Measurements from ENCODE around the gene TTC7B.

Gene TTC7B

DNA sequence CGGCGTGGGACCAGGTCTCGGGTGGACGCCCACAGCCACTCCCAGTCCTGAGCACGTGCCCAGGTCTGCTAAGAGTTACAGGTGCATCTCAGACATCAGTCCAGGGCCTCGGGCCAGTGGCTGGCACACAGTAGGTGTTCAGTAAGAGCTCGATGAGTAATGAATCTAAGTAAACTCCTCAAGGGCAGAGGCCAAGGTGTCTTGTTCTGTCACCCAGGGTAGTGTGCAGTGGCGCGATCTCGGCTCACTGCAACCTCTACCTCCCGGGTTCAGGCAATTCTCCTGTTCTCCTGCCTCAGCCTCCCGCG is 11.2 kb downstream of the TTC7B start:
- DNase-seq, result no peak

DNA sequence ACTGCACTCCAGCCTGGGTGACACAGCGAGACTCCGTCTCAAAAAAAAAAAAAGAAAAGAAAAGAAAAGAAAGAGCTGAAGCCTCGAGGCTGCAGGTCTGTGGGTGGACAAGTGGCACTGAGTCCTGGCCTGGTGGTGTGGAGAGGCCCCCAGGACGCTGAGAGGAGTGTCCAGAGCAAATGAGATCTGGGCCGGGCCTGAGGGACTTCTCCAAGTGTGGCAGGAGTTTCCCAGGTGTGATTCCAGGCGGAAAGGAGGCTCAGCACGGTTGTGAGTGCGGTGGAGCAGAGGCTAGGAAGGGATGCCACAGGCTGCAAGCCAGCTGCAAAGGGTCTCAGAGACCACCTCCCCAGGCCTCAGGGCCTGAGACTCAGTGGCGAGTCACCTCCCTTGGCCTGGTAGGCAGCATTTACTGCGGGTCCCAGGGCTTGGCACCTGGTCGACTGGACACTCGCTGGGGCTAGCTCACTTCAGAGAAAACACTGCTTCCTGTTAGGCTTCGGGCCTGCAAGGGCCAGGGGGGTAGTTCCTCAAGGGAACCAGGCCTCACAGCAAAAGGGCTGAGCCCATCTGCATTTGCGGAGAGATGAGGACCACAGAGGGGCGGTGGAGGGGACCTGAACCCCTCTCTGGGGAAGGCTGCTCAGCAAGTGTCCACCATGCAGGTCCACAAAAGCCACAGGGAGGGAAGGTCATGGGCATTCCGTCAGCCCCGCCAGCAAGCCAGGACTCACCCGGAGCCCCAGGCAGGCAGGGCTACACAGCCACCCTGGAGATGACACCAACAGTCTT is 11.7 kb downstream of the TTC7B start:
- DNase-seq, result no peak

DNA sequence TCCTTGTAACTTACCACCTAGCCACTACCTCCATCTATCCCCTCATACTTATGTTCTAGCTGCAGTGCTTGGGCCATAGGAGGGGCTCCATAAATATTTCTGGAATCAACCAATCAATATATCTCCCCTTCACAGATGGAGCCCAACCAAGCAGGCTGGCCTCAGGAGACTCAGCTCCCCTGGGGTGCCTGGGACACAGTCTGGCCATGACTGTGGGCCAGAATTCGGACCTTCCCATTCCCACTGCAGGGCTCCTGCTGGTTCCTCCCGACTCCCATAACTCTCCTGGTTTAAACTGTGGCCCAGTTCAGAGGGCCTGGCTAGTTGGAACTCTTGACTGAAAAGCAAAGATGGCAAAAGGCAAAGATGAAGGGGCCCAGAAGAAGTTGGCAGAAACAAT is 13.0 kb downstream of the TTC7B start:
- no peak for DNase-seq

DNA sequence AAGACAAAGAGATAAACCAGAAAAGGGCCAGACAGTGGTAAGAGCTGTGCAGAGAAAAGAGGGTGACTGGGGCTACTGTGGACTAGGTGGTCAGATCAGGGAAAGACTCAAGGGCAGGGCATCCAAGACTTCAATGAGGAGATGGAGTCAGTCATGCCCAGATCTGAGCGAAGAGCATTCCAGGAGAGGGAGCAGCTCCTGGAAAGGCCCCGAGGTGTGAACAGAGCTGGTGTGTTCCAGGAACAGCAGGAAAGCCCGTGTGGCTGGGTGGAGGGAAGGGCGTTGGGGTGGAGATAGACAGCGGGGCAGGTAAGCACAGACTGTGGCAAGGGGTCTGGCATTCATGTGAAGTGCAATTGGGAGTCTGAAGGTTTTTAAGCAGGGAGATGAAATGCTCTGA is 16.8 kb downstream of the TTC7B start:
- no peak for DNase-seq

DNA sequence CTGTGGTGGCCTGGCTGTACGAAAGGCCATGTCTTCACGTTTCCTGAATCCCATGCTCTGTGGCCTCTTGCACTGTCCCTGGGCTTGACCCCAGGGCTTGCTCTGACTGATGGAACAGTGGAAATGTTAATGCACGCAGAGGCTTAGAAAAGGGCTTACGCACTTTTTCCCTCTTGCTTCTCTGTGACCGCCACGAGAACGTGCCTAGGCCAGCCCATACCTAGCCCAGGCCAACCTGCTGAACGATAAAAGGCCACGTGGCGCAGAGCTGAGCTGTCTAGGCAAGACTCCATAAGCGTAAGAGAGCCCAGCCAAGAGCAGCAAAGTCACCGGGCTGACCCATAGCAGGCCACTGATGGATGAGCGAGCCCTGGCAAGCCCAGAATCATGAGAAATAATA is 18.3 kb downstream of the TTC7B start:
- DNase-seq, result no peak

DNA sequence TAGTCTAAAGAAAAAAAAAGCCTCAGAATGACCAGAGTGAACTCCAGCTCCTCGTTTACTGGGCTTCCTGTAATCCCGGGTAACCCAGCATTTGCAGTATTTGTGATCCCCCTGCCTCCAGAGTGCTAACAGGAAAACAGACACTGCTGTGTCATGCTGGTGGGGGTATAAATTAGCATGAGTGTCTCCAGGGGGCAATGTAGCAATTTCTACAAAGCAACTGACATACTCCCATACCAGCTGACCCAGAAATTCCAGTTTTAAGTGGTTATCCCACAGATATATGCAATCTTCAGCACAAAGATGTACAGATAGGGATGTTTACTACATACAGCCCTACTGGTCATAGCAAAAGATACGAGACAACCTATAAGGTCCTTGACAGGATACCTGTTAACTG is 18.8 kb downstream of the TTC7B start:
- no peak for DNase-seq

DNA sequence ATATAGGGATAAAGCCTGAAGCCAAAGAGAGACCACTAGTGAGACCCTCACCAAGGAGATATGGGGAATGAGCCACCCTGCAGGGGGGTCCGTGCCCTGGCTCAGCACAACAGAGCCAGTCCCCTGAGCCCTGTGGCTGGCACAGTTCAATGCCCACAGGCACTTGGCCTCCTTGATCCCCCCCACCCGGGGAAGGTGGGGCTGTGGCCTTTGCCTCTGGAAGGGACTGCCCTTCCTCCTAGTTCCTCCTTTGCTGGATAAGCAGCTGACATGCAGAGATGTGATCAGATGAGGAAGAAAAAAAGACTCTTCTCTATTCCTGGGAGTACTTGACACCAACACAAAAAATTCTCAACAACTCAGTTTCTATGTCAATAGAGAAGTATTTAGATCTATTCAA is 19.9 kb downstream of the TTC7B start:
- no peak for DNase-seq

DNA sequence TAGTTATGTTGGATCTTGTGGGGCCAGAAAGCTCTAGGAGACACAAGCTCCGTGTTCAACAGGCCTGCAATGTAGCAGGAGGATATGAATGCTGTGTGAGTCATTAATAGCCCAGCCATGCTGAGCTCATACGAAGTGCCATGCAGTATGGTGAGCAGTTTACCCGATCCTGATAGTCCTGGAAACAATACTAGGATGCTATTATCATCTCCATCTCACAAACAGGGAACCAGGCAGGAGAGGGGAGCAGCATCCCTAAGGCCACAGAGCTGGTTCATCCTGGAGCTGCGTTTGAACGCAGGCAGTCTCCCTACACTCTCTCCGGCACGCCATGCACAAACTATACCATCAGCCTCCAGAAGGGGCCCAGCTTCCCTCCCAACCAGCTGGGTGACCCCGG is 20.5 kb downstream of the TTC7B start:
- DNase-seq, result no peak

DNA sequence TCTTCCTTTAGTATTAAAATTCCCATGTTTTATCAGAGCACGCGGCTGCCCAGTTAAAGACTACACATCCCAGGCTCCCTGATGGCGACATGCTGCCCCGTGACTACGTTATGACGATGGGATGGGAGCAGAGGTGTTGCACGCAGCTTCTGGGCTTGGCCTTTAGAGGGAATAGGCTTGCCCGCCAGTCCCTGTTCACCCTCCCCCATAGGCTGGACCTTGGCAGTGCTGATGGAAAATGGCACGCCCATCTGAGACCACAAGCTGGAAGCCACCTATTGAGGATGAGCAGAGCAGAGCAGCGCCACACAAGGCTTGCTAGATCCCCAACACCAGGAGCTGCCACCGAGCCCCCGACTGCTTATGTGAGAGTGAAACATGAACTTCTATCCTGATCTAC is 24.7 kb downstream of the TTC7B start:
- DNase-seq, result no peak

DNA sequence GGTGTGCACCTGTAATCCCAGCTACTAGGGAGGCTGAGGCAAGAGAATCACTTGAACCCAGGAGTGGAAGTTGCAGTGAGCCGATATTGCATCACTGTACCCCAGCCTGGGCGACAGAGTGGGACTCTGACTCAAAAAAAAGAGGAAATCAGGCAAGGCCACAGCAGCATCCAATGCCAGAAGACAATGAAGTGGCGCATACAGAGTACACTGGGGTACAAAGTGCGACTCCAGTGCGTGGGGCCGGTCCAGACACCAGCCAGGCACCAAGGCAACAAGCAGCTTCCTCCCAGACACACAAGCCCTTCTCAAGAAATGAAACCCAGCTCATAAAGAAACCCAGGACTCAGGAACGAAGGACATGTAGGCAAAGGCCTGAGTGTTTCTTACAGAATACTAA is 28.2 kb downstream of the TTC7B start:
- no peak for DNase-seq

DNA sequence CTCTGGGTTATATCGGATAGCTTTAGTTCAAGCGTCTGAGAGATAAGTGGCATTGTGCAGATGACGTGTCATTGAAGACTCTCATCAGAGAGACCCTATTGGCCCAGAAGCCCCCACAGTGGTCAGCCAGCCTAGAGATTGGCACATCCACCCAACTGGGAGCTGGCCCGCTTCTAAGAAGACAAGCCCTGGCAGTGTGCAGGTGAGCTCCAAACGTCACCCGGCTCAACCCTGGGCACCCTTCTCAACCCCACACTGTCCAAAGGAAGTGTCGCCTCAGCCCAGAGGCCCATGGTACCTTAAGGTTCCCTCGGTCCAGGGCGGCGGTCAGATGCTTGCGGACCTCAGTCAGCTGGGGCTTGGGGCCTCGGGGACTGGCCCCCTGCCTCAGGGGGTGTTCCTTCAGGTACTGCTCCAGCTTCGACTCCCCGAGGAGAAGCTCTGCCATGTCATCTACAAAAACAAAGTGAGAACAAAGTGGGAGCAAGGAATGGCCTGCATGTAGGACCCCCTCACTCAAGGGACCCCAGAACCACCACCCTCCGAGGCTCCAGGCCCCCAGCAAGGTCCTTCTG is 30.3 kb downstream of the TTC7B start:
- no peak for DNase-seq

DNA sequence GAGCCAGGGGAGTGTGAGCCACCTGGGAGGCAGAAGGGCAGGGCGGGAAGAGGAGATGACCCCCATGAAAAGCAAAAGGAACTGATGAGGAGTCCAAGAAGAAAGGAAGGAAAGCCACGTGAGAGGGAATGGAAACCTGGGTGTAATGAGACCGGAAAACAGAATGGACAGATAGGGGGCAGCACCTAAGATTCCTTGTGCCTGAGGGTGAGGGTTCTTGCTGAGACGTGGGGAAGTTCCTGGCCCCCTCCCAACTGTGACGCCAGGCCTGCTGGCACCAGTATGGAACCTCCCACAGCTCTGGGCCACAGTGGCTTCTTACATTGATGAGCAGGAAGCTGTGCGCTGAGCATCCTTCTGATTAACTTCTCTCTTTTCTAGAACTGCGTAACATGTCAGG is 30.8 kb downstream of the TTC7B start:
- no peak for DNase-seq

DNA sequence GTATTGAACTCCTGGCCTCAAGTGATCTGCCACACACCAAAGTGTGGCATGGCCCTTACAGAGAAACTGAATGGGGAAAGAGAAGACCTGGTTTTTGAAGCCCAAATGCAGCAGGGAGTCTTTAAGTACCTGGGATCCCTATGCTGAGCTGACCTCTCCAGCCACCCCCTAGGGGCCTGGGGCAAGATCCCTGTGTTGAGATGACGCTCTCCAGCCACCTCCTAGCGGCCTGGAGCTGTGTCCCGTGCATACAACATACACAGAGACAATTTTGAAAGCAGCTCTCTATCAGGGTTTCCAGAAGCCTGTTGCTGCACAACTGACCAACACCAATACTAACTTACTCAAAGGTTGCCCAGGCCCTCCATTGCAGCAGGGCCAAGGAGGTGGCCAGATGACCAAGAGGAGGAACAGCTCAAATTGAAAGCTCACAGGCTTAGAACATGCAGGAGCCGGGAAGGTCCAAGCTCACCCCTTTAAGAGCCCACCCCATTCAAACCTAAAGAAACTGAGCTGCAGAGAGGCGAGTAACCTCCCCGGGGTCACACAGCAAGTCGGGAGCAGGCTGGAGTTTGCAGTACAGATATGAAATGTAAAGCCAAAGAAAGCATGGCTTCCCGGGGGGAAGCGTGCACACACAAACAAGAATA is 31.5 kb downstream of the TTC7B start:
- no peak for DNase-seq

DNA sequence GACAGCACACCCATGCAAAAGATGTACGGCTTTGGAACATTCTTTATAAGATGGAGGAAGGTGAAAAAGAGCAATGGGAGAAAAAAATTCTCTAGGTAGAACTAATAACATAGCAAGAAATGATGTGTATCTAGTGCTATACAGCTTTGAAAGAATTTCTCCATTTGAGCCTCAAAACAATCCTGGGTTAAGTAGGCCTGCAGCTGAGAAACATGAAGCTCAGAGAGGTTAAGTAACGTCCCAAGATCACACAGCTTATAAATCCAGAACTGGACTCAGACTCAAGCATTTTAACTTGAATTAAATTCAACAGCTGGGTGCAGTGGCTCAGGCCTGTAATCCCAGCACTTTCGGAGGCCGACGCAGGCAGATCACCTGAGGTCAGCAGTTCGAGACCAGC is 32.9 kb downstream of the TTC7B start:
- no peak for DNase-seq

DNA sequence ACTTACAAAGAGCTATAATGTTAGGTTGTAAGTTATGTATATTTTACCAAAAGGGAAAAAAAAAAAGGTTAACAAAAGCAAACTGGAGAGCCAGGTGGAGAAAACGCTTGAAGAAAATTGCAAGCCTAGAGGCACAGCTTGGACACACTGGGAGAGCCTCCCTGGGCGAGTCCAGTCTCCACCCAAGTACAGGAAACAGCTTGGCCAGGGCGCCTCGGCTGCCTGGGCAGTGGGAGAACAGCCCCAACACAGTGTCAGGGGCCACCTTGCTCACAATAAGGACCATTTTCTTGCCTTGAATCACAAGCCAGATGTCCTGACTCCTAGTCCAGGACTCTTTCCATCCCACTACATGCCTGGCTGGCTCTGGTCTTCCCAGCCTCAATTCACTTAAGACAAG is 33.3 kb downstream of the TTC7B start:
- no peak for DNase-seq

DNA sequence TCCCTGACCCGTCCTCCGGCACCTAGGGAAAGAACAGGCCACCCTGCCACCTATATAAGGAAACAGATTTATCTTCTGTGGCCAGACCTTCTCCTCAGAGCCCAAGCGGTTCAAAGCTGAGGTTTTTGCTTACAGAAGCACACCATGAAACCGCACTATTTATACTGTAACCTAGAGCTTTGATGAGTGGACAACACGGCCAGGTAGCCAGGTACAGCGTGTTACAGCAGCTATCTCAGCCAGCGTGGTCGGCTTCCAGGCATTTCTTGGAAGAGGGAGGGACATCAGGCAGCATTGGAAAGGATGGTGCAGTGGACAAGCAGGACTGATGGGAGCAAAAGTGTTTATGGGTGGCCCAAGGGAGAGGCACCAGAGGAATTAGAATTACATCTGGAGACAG is 34.4 kb downstream of the TTC7B start:
- no peak for DNase-seq

DNA sequence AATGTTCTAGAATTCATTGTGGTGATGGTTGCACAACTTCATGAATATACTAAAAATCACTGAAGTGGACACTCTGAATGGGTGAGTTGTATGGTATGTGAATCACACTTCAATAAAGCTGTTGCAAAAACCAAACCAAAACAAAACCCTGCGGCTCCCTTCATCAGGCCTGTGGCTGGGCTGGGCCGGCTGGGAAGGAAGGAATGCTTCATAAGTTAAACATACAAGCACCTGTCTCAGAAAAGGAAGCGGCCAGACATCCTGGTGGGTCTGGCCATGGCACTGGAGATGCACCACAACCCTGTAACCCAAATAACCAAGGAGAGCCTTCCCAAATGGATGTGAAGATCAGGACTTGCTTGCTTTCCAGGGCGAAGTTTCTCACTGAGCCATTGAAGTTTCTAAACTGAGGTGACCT is 34.9 kb downstream of the TTC7B start:
- no peak for DNase-seq

DNA sequence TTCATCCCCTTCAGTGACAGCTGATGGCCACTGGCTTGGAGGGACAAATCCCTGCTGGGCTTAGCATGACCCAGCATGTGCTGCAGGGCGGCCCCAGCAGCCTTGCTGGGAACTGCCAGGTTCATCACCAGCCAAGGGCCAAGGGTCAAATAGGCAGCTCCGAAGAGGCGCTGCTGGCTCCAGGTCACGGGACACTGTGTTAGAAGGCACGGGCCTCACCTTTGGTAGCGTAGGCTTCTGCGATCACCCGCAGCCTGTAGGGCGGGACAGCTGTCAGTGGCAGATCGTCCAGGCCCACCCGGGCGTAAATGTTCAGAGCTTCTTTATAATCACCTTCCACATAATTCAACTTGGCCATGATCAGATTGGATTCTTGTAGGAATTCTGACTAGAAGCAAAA is 35.7 kb downstream of the TTC7B start:
- DNase-seq, result no peak

DNA sequence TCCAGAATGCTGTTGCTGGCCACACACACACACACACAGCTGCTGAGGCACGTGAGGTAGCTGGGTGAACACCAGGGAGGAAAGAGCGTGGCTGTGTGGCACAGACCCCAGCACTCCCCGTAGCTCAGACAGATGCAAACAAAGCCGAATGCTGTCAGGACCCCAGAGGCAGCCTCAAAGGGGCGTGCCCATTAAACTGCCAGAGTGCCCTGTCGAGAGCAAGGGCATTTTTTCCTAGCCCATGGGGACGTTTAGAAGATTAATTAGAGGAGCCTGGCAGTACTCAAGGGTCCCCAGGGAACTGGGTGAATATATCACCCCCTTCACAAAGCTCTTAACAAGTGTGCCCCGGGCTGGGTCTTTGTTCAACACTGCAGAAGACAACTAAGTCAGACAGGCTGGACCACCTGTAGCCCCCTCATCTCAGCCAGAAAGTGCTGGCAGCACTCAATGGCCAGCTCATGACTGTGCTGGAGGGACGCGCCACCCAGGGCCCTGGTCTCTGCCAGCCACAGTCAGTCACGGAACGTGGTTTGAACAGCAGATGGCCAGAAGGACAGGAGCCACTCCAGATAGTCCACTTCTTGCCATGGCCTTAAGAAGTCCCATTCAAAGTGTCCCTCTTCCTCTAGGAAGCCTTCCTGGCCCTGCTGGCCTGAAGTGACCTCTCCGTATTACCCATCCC is 37.5 kb downstream of the TTC7B start:
- peak in 1 of 3 experiments; percentile 36 for DNase-seq

DNA sequence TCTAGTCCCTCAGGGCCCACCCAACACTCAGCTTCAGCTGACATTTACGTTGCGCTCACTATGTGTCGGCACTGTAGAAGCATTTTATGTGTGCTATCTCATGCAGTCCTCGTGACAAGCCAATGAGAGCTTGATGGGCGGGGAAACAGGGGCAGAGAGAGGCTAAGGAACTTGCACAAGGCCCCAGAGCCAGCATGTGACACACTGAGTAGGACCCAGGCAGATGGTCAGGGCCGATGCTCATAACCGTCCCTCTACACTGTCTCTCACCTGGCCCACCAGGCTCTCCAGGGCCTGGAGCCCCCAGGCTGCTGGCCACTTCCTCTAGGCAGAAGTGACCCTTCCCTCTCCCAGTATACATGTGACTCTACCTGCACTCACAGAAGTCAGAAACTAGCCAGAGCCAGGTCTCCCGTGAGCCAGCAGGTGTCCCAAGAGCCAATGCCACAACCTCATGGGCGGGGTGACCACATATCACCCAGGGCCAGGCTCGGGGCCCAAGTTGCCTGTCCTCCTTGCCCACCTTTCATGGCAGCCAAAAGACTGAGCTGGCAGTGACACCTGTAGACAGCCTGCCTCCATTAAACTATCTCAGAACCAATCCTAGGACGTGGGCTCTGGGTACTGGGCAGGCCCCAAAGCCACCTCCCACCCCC is 38.3 kb downstream of the TTC7B start:
- no peak for DNase-seq

DNA sequence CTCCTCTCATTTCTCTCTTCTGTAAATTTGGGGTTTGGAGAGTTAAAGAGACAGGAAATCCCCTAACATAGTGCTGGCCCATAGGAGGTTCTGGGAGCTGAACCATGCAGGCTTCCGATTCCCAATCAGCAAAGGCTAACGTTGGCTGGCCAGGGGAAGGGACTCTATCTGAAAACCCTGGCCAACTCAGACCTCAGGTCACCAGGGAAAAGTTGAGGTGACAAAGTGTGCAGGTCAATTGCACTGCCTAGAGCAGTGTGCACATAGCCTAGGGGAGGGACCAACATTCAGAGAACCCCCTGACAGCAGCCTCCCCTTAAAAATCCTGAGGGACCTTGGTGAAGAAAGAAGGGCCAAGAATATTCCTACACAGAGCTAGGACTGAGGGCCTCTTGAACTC is 38.9 kb downstream of the TTC7B start:
- no peak for DNase-seq

DNA sequence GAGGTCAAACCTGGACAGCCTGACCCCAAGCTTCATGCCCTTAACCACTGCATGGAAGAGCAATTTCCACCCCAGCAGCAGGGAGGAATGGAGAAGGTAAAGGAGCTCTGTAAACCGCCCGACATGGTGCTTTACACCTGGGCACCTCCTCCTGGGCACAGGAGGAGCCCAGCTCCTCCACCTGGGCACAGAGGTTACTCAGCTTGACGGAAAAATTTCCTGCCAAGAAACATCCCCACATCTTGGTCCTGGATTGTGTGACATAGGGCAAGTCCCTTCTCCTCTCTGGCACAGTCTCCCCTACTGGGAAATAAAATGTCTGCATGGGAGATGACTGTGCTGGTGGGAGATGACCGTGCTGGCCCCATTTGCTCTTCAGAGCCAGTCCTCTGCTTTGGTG is 40.8 kb downstream of the TTC7B start:
- no peak for DNase-seq

DNA sequence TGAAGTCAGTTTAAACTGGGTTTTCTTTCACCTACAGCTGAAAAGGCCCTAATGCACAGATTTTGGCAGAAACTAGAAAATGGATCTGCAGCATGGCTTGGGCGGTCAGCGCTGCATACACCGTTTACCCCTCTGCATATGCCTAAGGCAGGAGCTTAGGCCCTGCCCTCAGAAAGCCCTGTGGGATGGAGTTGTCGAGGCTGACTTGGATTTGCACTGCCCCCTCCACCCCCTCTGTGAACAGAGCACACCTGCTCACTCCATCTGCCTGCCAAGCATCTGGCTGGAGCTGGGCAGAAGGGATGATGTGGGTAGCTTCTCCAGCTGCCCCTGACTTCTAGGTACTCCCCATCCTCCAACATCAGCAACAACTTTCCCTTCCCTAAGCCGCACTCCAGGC is 41.9 kb downstream of the TTC7B start:
- DNase-seq, result no peak

DNA sequence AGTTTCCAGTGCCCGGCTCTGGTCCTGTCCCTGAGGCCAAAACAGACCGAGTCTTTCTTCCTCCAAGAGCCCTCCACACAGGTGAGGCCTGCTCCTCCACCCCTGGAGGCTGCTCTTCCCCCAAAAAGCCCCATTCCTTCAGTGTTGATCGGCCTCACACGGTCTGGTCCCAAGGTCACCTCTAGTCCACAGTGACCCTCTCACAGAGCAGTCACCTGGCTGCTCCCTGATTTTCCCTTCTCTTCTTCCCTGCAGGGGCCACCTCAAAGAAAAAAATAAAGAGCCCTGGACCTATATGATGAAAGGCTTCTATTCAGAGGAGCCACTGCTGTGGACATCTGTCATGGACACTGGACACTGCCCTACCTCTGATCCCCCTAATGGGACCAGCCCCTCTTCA is 42.5 kb downstream of the TTC7B start:
- no peak for DNase-seq
